OCI-LY3 (cell line): ENCODE results near the gene BCAR3.
A peak's percentile ranks its signal among the peaks of the same experiment; 100 is the strongest.

ENCODE experiments used
- H2AFZ ChIP-seq: fragments of 200-600, 300-600 bp; shearing (Covaris generic); 2 replicates; pipeline ENCODE4 v1.6.0; 2014; ENCODE audit warnings: antibody characterized with exemption, low read depth, low read length
- H3K27ac ChIP-seq: fragments of 200-600, 300-600 bp; sonication (generic); 2 replicates; pipeline ENCODE4 v1.5.1; 2014; ENCODE audit warnings: mild to moderate bottlenecking, low read length, moderate library complexity, mixed read lengths
- H3K27me3 ChIP-seq: fragments of 200-600, 300-600 bp; sonication (generic); 2 replicates; pipeline ENCODE4 v1.6.1; 2014; ENCODE audit warnings: low read depth, low read length, mixed read lengths
- H3K36me3 ChIP-seq: fragments of 200-600, 300-600 bp; sonication (generic); replicated peaks from 2 replicates; pipeline ENCODE3; 2014; ENCODE audit warnings: low read depth, low read length, mixed read lengths
- H3K4me1 ChIP-seq: fragments of 300-600, 200-600 bp; sonication (generic); 2 replicates; pipeline ENCODE4 v1.6.1; 2014; ENCODE audit warnings: low read length, mixed read lengths
- H3K4me2 ChIP-seq: fragments of 200-600, 300-600 bp; sonication (generic); 2 replicates; pipeline ENCODE4 v1.6.1; 2014; ENCODE audit warnings: low read length, mixed read lengths
- H3K4me3 ChIP-seq: fragments of 300-600, 200-600 bp; sonication (generic); 2 replicates; pipeline ENCODE4 v1.5.1; 2014; ENCODE audit warnings: antibody characterized with exemption, mild to moderate bottlenecking, low read length, moderate library complexity
- H3K79me2 ChIP-seq: fragments of 300-600, 200-600 bp; shearing (Covaris generic); 2 replicates; pipeline ENCODE4 v1.6.1; 2014; ENCODE audit warnings: mild to moderate bottlenecking, low read length, mixed read lengths
- H3K9ac ChIP-seq: fragments of 300-600, 200-600 bp; shearing (Covaris generic); 2 replicates; pipeline ENCODE4 v1.6.0; 2014; ENCODE audit warnings: mild to moderate bottlenecking, low read length, moderate library complexity
- H3K9me3 ChIP-seq: fragments of 200-600, 300-600 bp; shearing (Covaris generic); 2 replicates; pipeline ENCODE4 v1.6.1; 2014; ENCODE audit warnings: low read length, mixed read lengths; ENCODE audit not compliant: insufficient read depth
- H4K20me1 ChIP-seq: fragments of 200-600, 300-600 bp; sonication (generic); 2 replicates; pipeline ENCODE4 v1.6.1; 2016; ENCODE audit warnings: low read length, mixed read lengths; ENCODE audit not compliant: insufficient read depth
- EZH2phosphoT487 ChIP-seq: fragments of 200-600 bp; shearing (Covaris generic); IDR thresholded peaks from 2 replicates; pipeline ENCODE4 v1.6.1; 2018; ENCODE audit warnings: antibody characterized with exemption, mixed run types, low read depth
- TF ChIP-seq, protein P1 (sequence below): fragments of 200-600, 300-600 bp; sonication (generic); IDR thresholded peaks from 2 replicates; pipeline ENCODE4 v1.5.1; 2014; ENCODE audit warnings: antibody characterized with exemption, low read length, low read depth

BCAR3 gene

DNA sequence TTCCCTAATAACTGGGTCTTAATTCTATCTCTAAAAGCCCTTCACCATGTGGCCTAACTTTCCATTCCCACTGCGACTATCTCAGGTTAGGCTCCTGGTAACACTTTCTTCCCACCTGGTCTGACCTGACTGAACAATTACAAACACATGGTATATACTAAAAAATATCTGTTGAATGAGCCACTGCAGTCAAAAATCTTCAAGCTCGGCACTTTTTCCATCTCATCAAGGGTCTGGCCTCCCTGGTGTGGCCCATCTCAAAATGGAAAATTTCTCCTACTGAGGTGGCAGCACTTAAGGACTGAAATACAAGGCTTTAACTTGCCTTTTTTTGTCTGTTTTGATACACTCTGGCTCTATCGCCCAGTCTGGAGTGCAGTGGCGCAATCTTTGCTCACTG is 48.3 kb downstream of the BCAR3 start:
- Histone ChIP-seq H3K9me3 (no peaks in the 10 kb centered on the region), H3K4me2 (no peak overlapping the region), H3K36me3 (peaks cover 34% of the 10 kb centered on the region), H3K4me3 (no peak overlapping the region), H2AFZ (no peak overlapping the region), H3K27me3 (no peaks in the 10 kb centered on the region), H3K27ac (no peak overlapping the region), H3K4me1 (peaks cover 24% of the 10 kb centered on the region), H3K79me2 (peaks cover 19% of the 10 kb centered on the region), H4K20me1 (peaks cover 8% of the 10 kb centered on the region), H3K9ac (no peak overlapping the region)
- no peak for TF ChIP-seq EZH2phosphoT487

DNA sequence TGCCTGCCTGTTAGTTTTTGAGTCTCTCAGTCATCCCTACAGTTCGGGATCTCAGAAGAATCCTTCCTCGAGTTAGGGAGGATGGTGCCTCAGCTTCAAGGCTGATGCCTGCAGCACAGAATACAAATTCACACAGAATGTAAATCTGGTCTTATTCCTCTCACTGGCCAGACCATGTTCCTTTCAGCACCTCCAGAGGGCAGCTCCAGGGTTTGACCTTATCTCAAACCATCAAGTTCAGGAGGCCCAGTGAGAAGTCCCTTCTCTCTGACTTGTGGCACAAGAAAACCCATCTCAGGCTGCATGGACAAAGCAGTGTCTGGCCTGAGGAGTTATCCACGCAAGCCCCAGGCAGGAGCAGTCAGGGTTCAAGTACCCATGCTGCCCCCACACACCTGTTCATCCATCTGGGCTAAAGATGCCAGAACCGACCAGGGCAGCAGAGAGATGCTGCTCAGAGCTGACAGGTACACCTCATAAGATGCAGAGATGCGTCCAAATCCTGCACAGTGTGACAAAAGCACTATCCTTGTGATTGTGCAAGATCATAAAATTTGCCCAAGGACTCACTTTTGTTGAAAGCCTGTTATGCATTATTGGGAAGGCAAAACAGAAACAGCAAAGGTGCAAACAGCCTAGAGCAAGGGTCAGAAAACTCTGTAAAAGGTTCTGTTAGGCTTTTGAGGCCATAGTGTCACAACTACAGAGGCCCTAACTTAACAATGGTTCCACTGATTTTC is 49.8 kb downstream of the BCAR3 start:
- Histone ChIP-seq H3K79me2 (peaks cover 25% of the 10 kb centered on the region), H3K27me3 (no peaks in the 10 kb centered on the region), H4K20me1 (peaks cover 13% of the 10 kb centered on the region), H3K9ac (no peak overlapping the region), H3K36me3 (peaks cover 31% of the 10 kb centered on the region), H3K27ac (no peak overlapping the region), H3K9me3 (no peaks in the 10 kb centered on the region), H2AFZ (no peak overlapping the region), H3K4me2 (no peak overlapping the region), H3K4me1 (peaks cover 24% of the 10 kb centered on the region), H3K4me3 (no peak overlapping the region)
- no peak for TF ChIP-seq EZH2phosphoT487
- TF ChIP-seq, protein P1, sequence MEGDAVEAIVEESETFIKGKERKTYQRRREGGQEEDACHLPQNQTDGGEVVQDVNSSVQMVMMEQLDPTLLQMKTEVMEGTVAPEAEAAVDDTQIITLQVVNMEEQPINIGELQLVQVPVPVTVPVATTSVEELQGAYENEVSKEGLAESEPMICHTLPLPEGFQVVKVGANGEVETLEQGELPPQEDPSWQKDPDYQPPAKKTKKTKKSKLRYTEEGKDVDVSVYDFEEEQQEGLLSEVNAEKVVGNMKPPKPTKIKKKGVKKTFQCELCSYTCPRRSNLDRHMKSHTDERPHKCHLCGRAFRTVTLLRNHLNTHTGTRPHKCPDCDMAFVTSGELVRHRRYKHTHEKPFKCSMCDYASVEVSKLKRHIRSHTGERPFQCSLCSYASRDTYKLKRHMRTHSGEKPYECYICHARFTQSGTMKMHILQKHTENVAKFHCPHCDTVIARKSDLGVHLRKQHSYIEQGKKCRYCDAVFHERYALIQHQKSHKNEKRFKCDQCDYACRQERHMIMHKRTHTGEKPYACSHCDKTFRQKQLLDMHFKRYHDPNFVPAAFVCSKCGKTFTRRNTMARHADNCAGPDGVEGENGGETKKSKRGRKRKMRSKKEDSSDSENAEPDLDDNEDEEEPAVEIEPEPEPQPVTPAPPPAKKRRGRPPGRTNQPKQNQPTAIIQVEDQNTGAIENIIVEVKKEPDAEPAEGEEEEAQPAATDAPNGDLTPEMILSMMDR = peak; percentile 33

DNA sequence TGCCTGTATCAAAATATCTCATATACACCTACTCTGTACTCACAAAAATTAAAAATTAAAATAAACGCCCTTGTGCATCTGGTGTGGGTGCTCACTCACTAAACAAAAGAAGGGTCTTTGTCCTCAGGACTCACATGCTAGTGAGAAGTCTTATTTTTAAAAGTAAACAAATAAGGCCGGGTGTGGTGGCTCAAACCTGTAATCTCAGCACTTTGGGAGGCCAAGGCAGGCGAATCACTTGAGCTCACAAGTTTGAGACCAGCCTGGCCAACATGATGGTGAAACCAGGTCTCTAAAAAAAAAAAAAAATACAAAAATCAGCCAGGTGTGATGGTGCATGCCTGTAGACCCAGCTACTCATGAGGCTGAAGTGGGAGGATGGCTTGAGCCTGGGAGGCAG is 51.5 kb downstream of the BCAR3 start:
- H3K4me2 ChIP-seq = no peak overlapping the region

DNA sequence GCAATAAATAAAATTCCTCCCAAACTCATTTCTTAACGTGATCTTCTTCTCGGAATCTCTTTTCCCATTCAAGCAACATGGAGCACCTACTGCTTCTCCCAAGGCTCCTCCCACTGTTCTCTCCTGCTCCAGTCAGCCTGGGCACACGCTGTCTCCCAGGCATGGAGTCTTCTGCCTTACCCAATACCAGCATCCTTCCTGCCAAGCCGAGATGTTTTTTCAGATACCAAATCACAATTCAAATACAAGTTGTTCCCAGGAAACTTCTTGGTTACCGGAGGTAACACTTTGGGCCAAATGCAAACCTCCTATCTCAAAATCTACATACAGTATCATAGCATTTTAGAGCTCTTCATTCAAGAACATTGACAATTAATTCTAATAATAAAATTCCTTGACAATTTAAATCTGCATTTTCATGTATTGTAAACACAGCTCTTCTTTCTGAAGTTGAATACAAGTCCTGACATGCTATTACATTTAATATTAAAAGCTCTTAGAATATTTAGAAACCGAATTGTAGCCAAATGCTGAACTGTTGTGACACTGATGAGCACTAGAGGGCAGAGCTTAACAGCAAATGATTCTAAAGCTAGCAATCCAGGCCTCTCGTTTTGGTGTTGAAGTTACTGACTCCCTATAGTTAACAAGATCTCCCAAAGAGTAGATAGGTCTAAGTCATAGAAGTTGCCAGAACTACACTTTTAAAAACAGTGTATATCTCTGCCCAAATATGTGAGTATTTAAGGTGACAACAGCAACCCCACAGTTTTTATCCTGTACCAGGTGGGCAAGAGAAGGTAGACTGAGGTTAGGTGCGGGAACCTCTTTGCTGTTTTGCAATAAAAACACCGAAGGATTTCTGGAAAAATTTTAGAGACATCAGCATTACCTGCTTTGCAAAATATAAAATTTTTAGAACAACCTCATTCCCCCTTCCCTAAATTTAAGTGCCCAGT is 52.3 kb downstream of the BCAR3 start:
- H3K27ac ChIP-seq = peak overlapping the region; percentile 45
- no peaks in the 10 kb centered on the region for H3K27me3 ChIP-seq
- no peak overlapping the region for H2AFZ ChIP-seq
- H4K20me1 ChIP-seq = peaks cover 31% of the 10 kb centered on the region
- TF ChIP-seq EZH2phosphoT487 = no peak
- TF ChIP-seq, protein P1 = peak; percentile 84
- H3K9ac ChIP-seq = no peak overlapping the region
- H3K4me3 ChIP-seq = no peak overlapping the region
- H3K4me2 ChIP-seq = no peak overlapping the region
- H3K79me2 ChIP-seq = peaks cover 38% of the 10 kb centered on the region
- H3K36me3 ChIP-seq = peaks cover 14% of the 10 kb centered on the region
- no peaks in the 10 kb centered on the region for H3K9me3 ChIP-seq
- peaks cover 24% of the 10 kb centered on the region for H3K4me1 ChIP-seq

More for the DNA sequence above, 51.5 kb downstream of the BCAR3 start:
- Histone ChIP-seq H3K27ac (peak overlapping the region; percentile 45), H3K4me3 (no peak overlapping the region), H3K27me3 (no peaks in the 10 kb centered on the region), H3K9me3 (no peaks in the 10 kb centered on the region), H4K20me1 (peaks cover 27% of the 10 kb centered on the region), H2AFZ (no peak overlapping the region), H3K79me2 (peaks cover 36% of the 10 kb centered on the region), H3K36me3 (peaks cover 18% of the 10 kb centered on the region), H3K9ac (no peak overlapping the region), H3K4me1 (peaks cover 24% of the 10 kb centered on the region)
- TF ChIP-seq, protein P1 = no peak
- no peak for TF ChIP-seq EZH2phosphoT487
